IMR-90 (cell line): ENCODE results near the gene ARL2. TPM values are rescaled to one million over a fixed set of nuclear protein-coding genes. Genes with fewer than 3 reads are reported as not detected.
A peak's percentile ranks its signal among the peaks of the same experiment; 100 is the strongest.

ENCODE experiments used
- ATAC-seq: fragments of 200-7000 bp; cut with Tn5 transposase; 2 replicates; pipeline ENCODE4 v1.9.1; 2020; ENCODE audit warnings: low read depth, mild to moderate bottlenecking, moderate library complexity
- BruUV-seq: library from RNA; stranded (reverse); fragments of 400-500 nt; replicated peaks from 2 replicates; lab custom pipeline; 2021; lab: Mats Ljungman, UMichigan
- CTCF ChIA-PET: fragments of 300-600 bp; formaldehyde crosslinking; extraction: SDS; loops from one replicate; lab custom pipeline; 2021; ENCODE audit warnings: antibody characterized with exemption; lab: Yijun Ruan, JAX
- POLR2A ChIA-PET: fragments of 300-600 bp; sonication (Branson Sonifier 250); formaldehyde crosslinking; loops from one replicate; lab custom pipeline; 2022; ENCODE audit warnings: antibody characterized with exemption; ENCODE audit not compliant: unreplicated experiment; lab: Charles Lee
- DNase-seq: peaks from one replicate; pipeline ENCODE4 v3.0.0; 2013
- H2AFZ ChIP-seq: replicated peaks from 2 replicates; pipeline ENCODE3; 2013; ENCODE audit warnings: low read length, mild to moderate bottlenecking; ENCODE audit not compliant: poor library complexity
- H2AK5ac ChIP-seq: 2 replicates; pipeline ENCODE4 v1.6.1; 2013; ENCODE audit warnings: low read depth, low read length, inconsistent platforms
- H2AK9ac ChIP-seq: replicated peaks from 2 replicates; pipeline ENCODE3; 2013; ENCODE audit warnings: mild to moderate bottlenecking, low read depth, low read length, moderate library complexity; ENCODE audit not compliant: poor library complexity
- H2BK120ac ChIP-seq: 2 replicates; pipeline ENCODE4 v1.6.1; 2013; ENCODE audit warnings: low read depth, low read length, inconsistent platforms
- H2BK15ac ChIP-seq: 3 replicates; pipeline ENCODE4 v1.6.1; 2013; ENCODE audit warnings: low read depth, low read length, inconsistent platforms
- H2BK20ac ChIP-seq: 2 replicates; pipeline ENCODE4 v1.6.1; 2013; ENCODE audit warnings: low read depth, mild to moderate bottlenecking, inconsistent platforms, low read length, moderate library complexity
- H2BK5ac ChIP-seq: 2 replicates; pipeline ENCODE4 v1.6.1; 2013; ENCODE audit warnings: mild to moderate bottlenecking, low read depth, low read length, inconsistent platforms; ENCODE audit not compliant: poor library complexity, severe bottlenecking
- H3K14ac ChIP-seq: replicated peaks from 2 replicates; pipeline ENCODE4 v1.6.1; 2013; ENCODE audit warnings: low read depth, low read length, inconsistent platforms
- H3K18ac ChIP-seq: 2 replicates; pipeline ENCODE4 v1.6.1; 2013; ENCODE audit warnings: low read depth, low read length, control low read depth
- H3K23ac ChIP-seq: 2 replicates; pipeline ENCODE4 v1.6.1; 2013; ENCODE audit warnings: low read depth, low read length, inconsistent platforms
- H3K27ac ChIP-seq: 2 replicates; pipeline ENCODE4 v1.5.1; 2013; ENCODE audit warnings: mild to moderate bottlenecking, control low read depth, low read length; ENCODE audit not compliant: insufficient read depth
- H3K27me3 ChIP-seq: 2 replicates; pipeline ENCODE4 v1.6.1; 2013; ENCODE audit warnings: low read length; ENCODE audit not compliant: control insufficient read depth, insufficient read depth
- H3K36me3 ChIP-seq: 2 replicates; pipeline ENCODE4 v1.6.1; 2013; ENCODE audit warnings: low read length, mixed read lengths; ENCODE audit not compliant: control insufficient read depth, insufficient read depth
- H3K4ac ChIP-seq: 2 replicates; pipeline ENCODE4 v1.6.1; 2013; ENCODE audit warnings: low read depth, low read length, inconsistent platforms
- H3K4me1 ChIP-seq: 2 replicates; pipeline ENCODE4 v1.6.1; 2013; ENCODE audit warnings: low read length, mixed read lengths; ENCODE audit not compliant: control insufficient read depth, insufficient read depth
- H3K4me2 ChIP-seq: 2 replicates; pipeline ENCODE4 v1.6.1; 2013; ENCODE audit warnings: low read depth, mild to moderate bottlenecking, control low read depth, low read length, moderate library complexity
- H3K4me3 ChIP-seq: 2 replicates; pipeline ENCODE4 v1.5.1; 2013; ENCODE audit warnings: low read depth, mild to moderate bottlenecking, control low read depth, low read length, moderate library complexity; ENCODE audit not compliant: insufficient read depth
- H3K56ac ChIP-seq: 2 replicates; pipeline ENCODE4 v1.6.1; 2013; ENCODE audit warnings: low read length, inconsistent platforms; ENCODE audit not compliant: insufficient read depth; ENCODE audit errors: extremely low read depth
- H3K79me1 ChIP-seq, 2 experiments: 2 replicates each; pipeline ENCODE4 v1.6.1; 2013; ENCODE audit warnings: low read length in 2 of 2, inconsistent platforms in 1 of 2, low read depth in 1 of 2
- H3K9ac ChIP-seq: 2 replicates; pipeline ENCODE4 v1.6.1; 2013; ENCODE audit warnings: low read depth, low read length, control low read depth
- H3K9me1 ChIP-seq: 2 replicates; pipeline ENCODE4 v1.6.1; 2013; ENCODE audit warnings: low read length, inconsistent platforms; ENCODE audit not compliant: insufficient read depth
- H3K9me3 ChIP-seq: 2 replicates; pipeline ENCODE4 v1.6.1; 2013; ENCODE audit warnings: low read length; ENCODE audit not compliant: control insufficient read depth, insufficient read depth
- H4K20me1 ChIP-seq: 2 replicates; pipeline ENCODE4 v1.6.1; 2013; ENCODE audit warnings: low read length, inconsistent platforms; ENCODE audit not compliant: insufficient read depth
- H4K5ac ChIP-seq: 2 replicates; pipeline ENCODE4 v1.6.1; 2013; ENCODE audit warnings: mild to moderate bottlenecking, low read depth, low read length, control low read depth
- H4K8ac ChIP-seq, 2 experiments: 2 replicates each; pipeline ENCODE4 v1.6.1; 2013; ENCODE audit warnings: low read depth in 2 of 2, low read length in 2 of 2, control low read depth in 1 of 2, inconsistent platforms in 1 of 2
- H4K91ac ChIP-seq: 2 replicates; pipeline ENCODE4 v1.6.1; 2013; ENCODE audit warnings: low read depth, low read length, inconsistent platforms; ENCODE audit not compliant: insufficient read depth
- BHLHE40 ChIP-seq: fragments of 150-350 bp; IDR thresholded peaks from 2 replicates; pipeline ENCODE4 v1.6.1; 2016; ENCODE audit warnings: mild to moderate bottlenecking, low read depth, low read length
- CEBPB ChIP-seq: IDR thresholded peaks from 2 replicates; pipeline ENCODE4 v1.6.1; 2012; ENCODE audit warnings: low read depth, low read length, improper control_type of control experiment
- ELK1 ChIP-seq: fragments of 150-350 bp; IDR thresholded peaks from 2 replicates; pipeline ENCODE4 v1.6.1; 2016; ENCODE audit warnings: low read depth, mild to moderate bottlenecking, low read length, moderate library complexity, borderline replicate concordance
- MAFK ChIP-seq: IDR thresholded peaks from 2 replicates; pipeline ENCODE4 v1.6.1; 2012; ENCODE audit warnings: low read depth, low read length, improper control_type of control experiment
- MAZ ChIP-seq: IDR thresholded peaks from 2 replicates; pipeline ENCODE4 v1.6.1; 2012; ENCODE audit warnings: low read depth, mild to moderate bottlenecking, low read length, improper control_type of control experiment, moderate library complexity, borderline replicate concordance
- MXI1 ChIP-seq: IDR thresholded peaks from 2 replicates; pipeline ENCODE4 v1.6.1; 2012; ENCODE audit warnings: low read depth, mild to moderate bottlenecking, low read length, moderate library complexity, borderline replicate concordance
- NFE2L2 ChIP-seq: fragments of 150-350 bp; IDR thresholded peaks from 2 replicates; pipeline ENCODE4 v1.6.1; 2016; ENCODE audit warnings: low read depth, mild to moderate bottlenecking, low read length
- RAD21 ChIP-seq: IDR thresholded peaks from 2 replicates; pipeline ENCODE4 v1.6.1; 2012; ENCODE audit warnings: low read length, improper control_type of control experiment
- RCOR1 ChIP-seq: IDR thresholded peaks from 2 replicates; pipeline ENCODE4 v1.6.1; 2012; ENCODE audit warnings: mild to moderate bottlenecking, low read length, improper control_type of control experiment; ENCODE audit not compliant: insufficient replicate concordance
- SMC3 ChIP-seq: fragments of 150-350 bp; IDR thresholded peaks from 2 replicates; pipeline ENCODE4 v1.6.1; 2016; ENCODE audit warnings: low read depth, mild to moderate bottlenecking, antibody characterized with exemption, low read length, moderate library complexity
- USF2 ChIP-seq: fragments of 150-350 bp; IDR thresholded peaks from 2 replicates; pipeline ENCODE4 v1.6.1; 2017; ENCODE audit warnings: mild to moderate bottlenecking, antibody characterized with exemption, low read length, low read depth
- WGBS, 2 experiments: methylation state at CpG; one replicate each; pipeline versions ENCODE4 v1.1.5 to v1.1.7; 2013; ENCODE audit warnings: missing lambda C conversion rate in 2 of 2; ENCODE audit not compliant: insufficient read length in 1 of 2; ENCODE audit errors: extremely low coverage in 2 of 2; 5-methylcytosine and 5-hydroxymethylcytosine counted together
- dilution Hi-C: fragments of 300-500 bp; cut with HindIII; formaldehyde crosslinking; loops from one replicate; pipeline ENCODE4 v1.14.3; 2018; ENCODE audit warnings: low sequenced_read_pairs; ENCODE audit not compliant: unreplicated experiment
- in situ Hi-C: fragments of 300-500 bp; cut with MboI; formaldehyde crosslinking; loops from 3 replicates; pipeline ENCODE4 v1.14.3; 2019; ENCODE audit warnings: low sequenced_read_pairs, inconsistent platforms, mixed read lengths
- intact Hi-C: fragments of 100-400 bp; cut with micrococcal nuclease; formaldehyde crosslinking; loops from 2 replicates; pipeline ENCODE4 v1.10.0; 2022
- polyA plus RNA-seq, 3 experiments: library from polyadenylated mRNA; depleted of rRNA; stranded (reverse); fragments of >200 nt; gene quantifications; 2 replicates each; pipeline ENCODE4 v1.2.3, GENCODE V29; 2012; ENCODE audit warnings: low replicate concordance in 1 of 3
- total RNA-seq: library from RNA; depleted of rRNA; stranded (reverse); fragments of >200 nt; gene quantifications from 2 replicates; pipeline ENCODE4 v1.2.3, GENCODE V29; 2012
- TF ChIP-seq, protein P1 (sequence below): conservative IDR thresholded peaks from 2 replicates; pipeline ENCODE4 v1.5.1; 2012; ENCODE audit warnings: mild to moderate bottlenecking, low read depth, low read length, improper control_type of control experiment

The ARL2 gene
- total and polyA plus RNA-seq, 2 of the 4 experiments (the other 2 are of a cell fraction): 48.9 to 152 TPM

GRCh38 chr11:65060913-65061408 is 47.0 kb downstream of the ARL2 start:
- Histone ChIP-seq H3K9me3 (no peaks in the 10 kb centered on the region), H3K56ac (no peak overlapping the region), H3K79me1 (no peaks in the 10 kb centered on the region), H4K5ac (no peak overlapping the region), H2BK5ac (no peak overlapping the region), H4K8ac (no peak overlapping the region), H3K4me3 (no peak overlapping the region), H2BK120ac (no peak overlapping the region), H3K36me3 (no peaks in the 10 kb centered on the region), H3K9me1 (peaks cover 5% of the 10 kb centered on the region; the same call in 1 of the 2 replicates), H3K27me3 (peaks cover 18% of the 10 kb centered on the region; the same call in 1 of the 2 replicates), H4K91ac (no peak overlapping the region), H3K14ac (no peak overlapping the region), H3K4me2 (no peak overlapping the region), H2AFZ (peak overlapping the region; percentile 84), H2BK15ac (no peak overlapping the region), H3K18ac (no peak overlapping the region), H3K23ac (no peak overlapping the region), H2AK5ac (no peak overlapping the region), H2AK9ac (peak overlapping the region; percentile 55), H3K4me1 (no peaks in the 10 kb centered on the region), H3K9ac (no peak overlapping the region), H3K27ac (no peak overlapping the region), H2BK20ac (no peak overlapping the region), H3K4ac (0 out of 2 replicates have a peak overlapping the region, but pooled peaks have one; percentile 2), H4K20me1 (no peaks in the 10 kb centered on the region)
- ChIA-PET POLR2A (no interaction called here), CTCF (no interaction called here)
- ATAC-seq (0 out of 2 replicates have a peak, but pooled peaks have one; percentile 24), DNase-seq (no peak)
- TF ChIP-seq, protein P1, sequence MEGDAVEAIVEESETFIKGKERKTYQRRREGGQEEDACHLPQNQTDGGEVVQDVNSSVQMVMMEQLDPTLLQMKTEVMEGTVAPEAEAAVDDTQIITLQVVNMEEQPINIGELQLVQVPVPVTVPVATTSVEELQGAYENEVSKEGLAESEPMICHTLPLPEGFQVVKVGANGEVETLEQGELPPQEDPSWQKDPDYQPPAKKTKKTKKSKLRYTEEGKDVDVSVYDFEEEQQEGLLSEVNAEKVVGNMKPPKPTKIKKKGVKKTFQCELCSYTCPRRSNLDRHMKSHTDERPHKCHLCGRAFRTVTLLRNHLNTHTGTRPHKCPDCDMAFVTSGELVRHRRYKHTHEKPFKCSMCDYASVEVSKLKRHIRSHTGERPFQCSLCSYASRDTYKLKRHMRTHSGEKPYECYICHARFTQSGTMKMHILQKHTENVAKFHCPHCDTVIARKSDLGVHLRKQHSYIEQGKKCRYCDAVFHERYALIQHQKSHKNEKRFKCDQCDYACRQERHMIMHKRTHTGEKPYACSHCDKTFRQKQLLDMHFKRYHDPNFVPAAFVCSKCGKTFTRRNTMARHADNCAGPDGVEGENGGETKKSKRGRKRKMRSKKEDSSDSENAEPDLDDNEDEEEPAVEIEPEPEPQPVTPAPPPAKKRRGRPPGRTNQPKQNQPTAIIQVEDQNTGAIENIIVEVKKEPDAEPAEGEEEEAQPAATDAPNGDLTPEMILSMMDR: no peak
- TF ChIP-seq MAFK: no peak
- TF ChIP-seq CEBPB: no peak
- no peak for TF ChIP-seq RAD21
- no peak for TF ChIP-seq MXI1
- TF ChIP-seq SMC3: no peak
- no peak for TF ChIP-seq NFE2L2
- TF ChIP-seq BHLHE40: no peak
- no peak for TF ChIP-seq MAZ
- TF ChIP-seq RCOR1: no peak
- TF ChIP-seq USF2: no peak
- TF ChIP-seq ELK1: no peak
- BruUV-seq: no TSS peak
- WGBS, 2 experiments: 59% methylated on average over 5 of the region's 9 CpGs; no CpG with 5 or more reads in 1 of the 2 experiments
- dilution Hi-C loops: no loop called here
- intact Hi-C loops: no loop called here
- in situ Hi-C loops: no loop called here
